H9 (cell line): ENCODE measurements around the gene PSAPL1. TPM values are rescaled to one million over a fixed set of nuclear protein-coding genes. Genes with fewer than 3 reads are reported as not detected.

Source experiments
- DNase-seq: peaks from one replicate; pipeline ENCODE4 v3.0.0-alpha.2; 2017
- H2AFZ ChIP-seq: one replicate; pipeline ENCODE4 v1.6.1; 2013; ENCODE audit warnings: mild to moderate bottlenecking, low read length, control low read depth, moderate library complexity
- H2AK5ac ChIP-seq: 2 replicates; pipeline ENCODE4 v1.6.1; 2013; ENCODE audit warnings: low read length, control low read depth, mixed read lengths; ENCODE audit not compliant: insufficient read length
- H2BK120ac ChIP-seq: one replicate; pipeline ENCODE4 v1.6.1; 2013; ENCODE audit warnings: low read depth, mild to moderate bottlenecking, low read length, control low read depth, inconsistent platforms; ENCODE audit not compliant: poor library complexity, severe bottlenecking
- H2BK12ac ChIP-seq: 2 replicates; pipeline ENCODE4 v1.6.1; 2013; ENCODE audit warnings: low read length, control low read depth, mixed read lengths, low read depth; ENCODE audit not compliant: insufficient read length
- H2BK15ac ChIP-seq: 2 replicates; pipeline ENCODE4 v1.6.1; 2013; ENCODE audit warnings: low read depth, low read length, control low read depth
- H2BK20ac ChIP-seq: one replicate; pipeline ENCODE4 v1.6.1; 2013; ENCODE audit warnings: low read depth, mild to moderate bottlenecking, low read length, control low read depth, inconsistent platforms; ENCODE audit not compliant: poor library complexity, severe bottlenecking
- H2BK5ac ChIP-seq: 2 replicates; pipeline ENCODE4 v1.6.1; 2013; ENCODE audit warnings: low read length, control low read depth, mixed read lengths; ENCODE audit not compliant: insufficient read length
- H3K14ac ChIP-seq: 2 replicates; pipeline ENCODE4 v1.6.1; 2013; ENCODE audit warnings: low read length, control low read depth; ENCODE audit not compliant: insufficient read depth
- H3K18ac ChIP-seq: 2 replicates; pipeline ENCODE4 v1.6.1; 2013; ENCODE audit warnings: low read depth, mild to moderate bottlenecking, mixed read lengths, low read length, control low read depth; ENCODE audit not compliant: insufficient read length
- H3K23ac ChIP-seq: 2 replicates; pipeline ENCODE4 v1.6.1; 2013; ENCODE audit warnings: low read length, control low read depth, mixed read lengths, low read depth; ENCODE audit not compliant: insufficient read length
- H3K23me2 ChIP-seq: 2 replicates; pipeline ENCODE4 v1.6.1; 2013; ENCODE audit warnings: low read depth, mild to moderate bottlenecking, mixed read lengths, low read length, control low read depth; ENCODE audit not compliant: insufficient read length, poor library complexity, severe bottlenecking
- H3K27ac ChIP-seq: 2 replicates; pipeline ENCODE4 v1.5.1; 2013; ENCODE audit warnings: low read length, control low read depth, mixed read lengths, low read depth; ENCODE audit not compliant: insufficient read length
- H3K27me3 ChIP-seq: 2 replicates; pipeline ENCODE4 v1.6.1; 2013; ENCODE audit warnings: low read length, control low read depth, inconsistent platforms; ENCODE audit not compliant: insufficient read depth
- H3K4ac ChIP-seq: 2 replicates; pipeline ENCODE4 v1.6.1; 2013; ENCODE audit warnings: low read depth, mild to moderate bottlenecking, control low read depth, inconsistent platforms, low read length, moderate library complexity
- H3K4me1 ChIP-seq: 2 replicates; pipeline ENCODE4 v1.6.1; 2013; ENCODE audit warnings: low read length, control low read depth, inconsistent platforms; ENCODE audit not compliant: insufficient read depth
- H3K4me2 ChIP-seq: 2 replicates; pipeline ENCODE4 v1.6.1; 2013; ENCODE audit warnings: low read length, control low read depth, mixed read lengths; ENCODE audit not compliant: insufficient read length, insufficient read depth
- H3K56ac ChIP-seq: 2 replicates; pipeline ENCODE4 v1.6.1; 2013; ENCODE audit warnings: low read depth, mild to moderate bottlenecking, mixed read lengths, low read length, control low read depth; ENCODE audit not compliant: insufficient read length
- H3K79me1 ChIP-seq: 2 replicates; pipeline ENCODE4 v1.6.1; 2013; ENCODE audit warnings: low read depth, mild to moderate bottlenecking, moderate library complexity, low read length, control low read depth, inconsistent platforms; ENCODE audit not compliant: insufficient read depth, poor library complexity, severe bottlenecking
- H3K79me2 ChIP-seq: 2 replicates; pipeline ENCODE4 v1.6.1; 2013; ENCODE audit warnings: low read length, control low read depth, inconsistent platforms; ENCODE audit not compliant: insufficient read depth
- H3K9ac ChIP-seq: 2 replicates; pipeline ENCODE4 v1.6.1; 2013; ENCODE audit warnings: low read length, control low read depth, mixed read lengths; ENCODE audit not compliant: insufficient read length; ENCODE audit errors: extremely low read depth
- H3K9me3 ChIP-seq: one replicate; pipeline ENCODE4 v1.6.1; 2013; ENCODE audit warnings: low read depth, low read length, inconsistent platforms; ENCODE audit not compliant: control insufficient read depth
- H3T11ph ChIP-seq: one replicate; pipeline ENCODE4 v1.6.1; 2013; ENCODE audit warnings: mild to moderate bottlenecking, low read length, control low read depth, inconsistent platforms
- H4K20me1 ChIP-seq: one replicate; pipeline ENCODE4 v1.6.1; 2013; ENCODE audit not compliant: control insufficient read depth, insufficient read length, insufficient read depth
- H4K5ac ChIP-seq: 2 replicates; pipeline ENCODE4 v1.6.1; 2013; ENCODE audit warnings: low read depth, mild to moderate bottlenecking, mixed read lengths, low read length, control low read depth; ENCODE audit not compliant: insufficient read length
- H4K8ac ChIP-seq: replicated peaks from 2 replicates; pipeline ENCODE4 v1.6.1; 2013; ENCODE audit warnings: low read length, control low read depth, mixed read lengths, low read depth; ENCODE audit not compliant: insufficient read length
- H4K91ac ChIP-seq: 2 replicates; pipeline ENCODE4 v1.6.1; 2013; ENCODE audit warnings: low read depth, mild to moderate bottlenecking, moderate library complexity, mixed read lengths, low read length, control low read depth; ENCODE audit not compliant: insufficient read length
- H3K27ac Mint-ChIP-seq, 3 experiments: 2 replicates in 2 of 3; 3 replicates in 1 of 3; pipeline ENCODE4 v1.8.0; 2020 to 2021; ENCODE audit warnings: mixed read lengths in 3 of 3, mild to moderate bottlenecking in 1 of 3, moderate library complexity in 1 of 3
- H3K27me3 Mint-ChIP-seq: 2 replicates; pipeline ENCODE4 v1.8.0; 2021; ENCODE audit warnings: low read depth, mild to moderate bottlenecking, moderate library complexity, mixed read lengths
- H3K36me3 Mint-ChIP-seq, 3 experiments: 2 replicates in 2 of 3; 3 replicates in 1 of 3; pipeline ENCODE4 v1.8.0; 2020 to 2021; ENCODE audit warnings: low read depth in 3 of 3, mixed read lengths in 3 of 3; ENCODE audit not compliant: insufficient read depth in 1 of 3
- H3K4me1 Mint-ChIP-seq, 2 experiments: 2 replicates each; pipeline ENCODE4 v1.8.0; 2020; ENCODE audit warnings: mixed read lengths in 2 of 2
- H3K4me3 Mint-ChIP-seq, 2 experiments: 2 replicates in 1 of 2; 3 replicates in 1 of 2; pipeline ENCODE4 v1.8.0; 2020 to 2021; ENCODE audit warnings: mild to moderate bottlenecking in 2 of 2, mixed read lengths in 2 of 2, moderate library complexity in 1 of 2
- H3K9me3 Mint-ChIP-seq, 2 experiments: 2 replicates in 1 of 2; 3 replicates in 1 of 2; pipeline ENCODE4 v1.8.0; 2020; ENCODE audit warnings: mild to moderate bottlenecking in 2 of 2, mixed read lengths in 2 of 2, moderate library complexity in 1 of 2
- WGBS: extraction: QIAGEN DNeasy Blood & Tissue Kit; methylation state at CpG from one replicate; pipeline ENCODE4 v1.1.7; 2013; ENCODE audit warnings: missing lambda C conversion rate, low lambda C conversion rate, mixed read lengths; ENCODE audit not compliant: insufficient read length; ENCODE audit errors: extremely low coverage; 5-methylcytosine and 5-hydroxymethylcytosine counted together
- total RNA-seq: library from RNA; stranded (reverse); gene quantifications from 2 replicates; pipeline ENCODE4 v1.2.1, GENCODE V29; 2021
- TF ChIP-seq, protein P1 (sequence below): fragments of 200-600 bp; sonication (generic); conservative IDR thresholded peaks from 3 replicates; pipeline ENCODE4 v1.8.0; 2021; ENCODE audit warnings: antibody characterized with exemption, mild to moderate bottlenecking

The PSAPL1 gene
- total RNA-seq, 1 experiment from 2014 or later: 0.04 TPM

DNA sequence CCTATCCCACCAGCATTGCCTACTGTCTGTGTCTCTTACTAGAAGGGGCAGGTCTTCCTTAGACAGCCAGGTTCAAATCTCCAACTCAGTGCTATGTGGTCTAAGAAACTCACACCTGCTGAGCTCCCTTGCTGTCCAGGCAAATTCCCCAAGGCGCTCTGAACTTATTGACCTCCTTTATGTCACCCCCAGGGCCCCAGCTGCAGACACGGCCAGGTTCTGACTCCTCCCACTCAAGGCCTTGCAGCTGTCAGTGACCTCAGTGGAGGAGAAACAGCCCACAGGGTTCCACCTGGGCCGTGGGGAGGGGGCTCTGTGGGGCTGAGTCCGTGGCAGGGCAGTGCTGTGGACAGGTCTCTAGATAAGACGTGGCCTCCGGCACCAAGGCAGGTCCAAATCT, 42.1 kb upstream of the PSAPL1 start:
- no peak overlapping the region for H2BK120ac ChIP-seq
- H3K27ac Mint-ChIP-seq: no peak overlapping the region; a peak in 1 of 7 replicates
- WGBS: no CpG with 5 or more reads among the region's 6 CpGs

More for the DNA sequence above, 42.1 kb upstream of the PSAPL1 start:
- no peak overlapping the region for H2BK20ac ChIP-seq
- no peaks in the 10 kb centered on the region for H3K27me3 ChIP-seq
- H3K23me2 ChIP-seq: no peaks in the 10 kb centered on the region
- no peak overlapping the region for H3K4ac ChIP-seq
- no peak overlapping the region for H4K8ac ChIP-seq
- no peaks in the 10 kb centered on the region for H3K9me3 ChIP-seq
- no peaks in the 10 kb centered on the region for H4K20me1 ChIP-seq
- no peak overlapping the region for H3K4me3 Mint-ChIP-seq
- no peak overlapping the region for H3K23ac ChIP-seq
- no peaks in the 10 kb centered on the region for H3K4me1 ChIP-seq
- H3T11ph ChIP-seq: no peak overlapping the region
- no peaks in the 10 kb centered on the region; a peak in 1 of 5 replicates for H3K9me3 Mint-ChIP-seq
- no peak overlapping the region for H3K4me2 ChIP-seq
- no peak overlapping the region for H4K5ac ChIP-seq
- no peaks in the 10 kb centered on the region for H3K79me2 ChIP-seq
- TF ChIP-seq, protein P1, sequence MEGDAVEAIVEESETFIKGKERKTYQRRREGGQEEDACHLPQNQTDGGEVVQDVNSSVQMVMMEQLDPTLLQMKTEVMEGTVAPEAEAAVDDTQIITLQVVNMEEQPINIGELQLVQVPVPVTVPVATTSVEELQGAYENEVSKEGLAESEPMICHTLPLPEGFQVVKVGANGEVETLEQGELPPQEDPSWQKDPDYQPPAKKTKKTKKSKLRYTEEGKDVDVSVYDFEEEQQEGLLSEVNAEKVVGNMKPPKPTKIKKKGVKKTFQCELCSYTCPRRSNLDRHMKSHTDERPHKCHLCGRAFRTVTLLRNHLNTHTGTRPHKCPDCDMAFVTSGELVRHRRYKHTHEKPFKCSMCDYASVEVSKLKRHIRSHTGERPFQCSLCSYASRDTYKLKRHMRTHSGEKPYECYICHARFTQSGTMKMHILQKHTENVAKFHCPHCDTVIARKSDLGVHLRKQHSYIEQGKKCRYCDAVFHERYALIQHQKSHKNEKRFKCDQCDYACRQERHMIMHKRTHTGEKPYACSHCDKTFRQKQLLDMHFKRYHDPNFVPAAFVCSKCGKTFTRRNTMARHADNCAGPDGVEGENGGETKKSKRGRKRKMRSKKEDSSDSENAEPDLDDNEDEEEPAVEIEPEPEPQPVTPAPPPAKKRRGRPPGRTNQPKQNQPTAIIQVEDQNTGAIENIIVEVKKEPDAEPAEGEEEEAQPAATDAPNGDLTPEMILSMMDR: no peak
- no peak overlapping the region for H3K14ac ChIP-seq
- peaks cover 3% of the 10 kb centered on the region; the same call in 1 of the 2 replicates for H3K27me3 Mint-ChIP-seq
- no peaks in the 10 kb centered on the region for H3K36me3 Mint-ChIP-seq
- no peak overlapping the region for H3K56ac ChIP-seq
- H3K4me1 Mint-ChIP-seq: peaks cover 13 to 16% of the 10 kb centered on the region in 2 experiments
- H2AFZ ChIP-seq: no peak overlapping the region
- H3K79me1 ChIP-seq: no peaks in the 10 kb centered on the region
- no peak overlapping the region for H3K9ac ChIP-seq
- H2BK5ac ChIP-seq: no peak overlapping the region
- H3K27ac ChIP-seq: no peak overlapping the region
- no peak for DNase-seq
- H2BK15ac ChIP-seq: no peak overlapping the region
- no peak overlapping the region for H2BK12ac ChIP-seq
- H2AK5ac ChIP-seq: no peak overlapping the region
- H4K91ac ChIP-seq: no peak overlapping the region
- no peak overlapping the region for H3K18ac ChIP-seq
